GM13977 (cell line): ENCODE measurements around the gene GPC4.

Source experiments
- DNase-seq: peaks from one replicate; pipeline ENCODE4 v3.0.0; 2012; ENCODE audit warnings: low spot score
- in situ Hi-C: fragments of 300-500 bp; cut with MboI; formaldehyde crosslinking; loops from one replicate; pipeline ENCODE4 v1.12.0; 2022; ENCODE audit warnings: low sequenced_read_pairs, low pct_unique_long_range_greater_than_20kb, mixed read lengths, inconsistent platforms; ENCODE audit not compliant: unreplicated experiment
- TF ChIP-seq, protein P1 (sequence below): IDR thresholded peaks from 2 replicates; pipeline ENCODE4 v1.5.1; 2012; ENCODE audit warnings: mild to moderate bottlenecking, control low read depth; ENCODE audit not compliant: insufficient read depth; ENCODE audit errors: extremely low read depth, missing control alignments

The GPC4 gene

DNA sequence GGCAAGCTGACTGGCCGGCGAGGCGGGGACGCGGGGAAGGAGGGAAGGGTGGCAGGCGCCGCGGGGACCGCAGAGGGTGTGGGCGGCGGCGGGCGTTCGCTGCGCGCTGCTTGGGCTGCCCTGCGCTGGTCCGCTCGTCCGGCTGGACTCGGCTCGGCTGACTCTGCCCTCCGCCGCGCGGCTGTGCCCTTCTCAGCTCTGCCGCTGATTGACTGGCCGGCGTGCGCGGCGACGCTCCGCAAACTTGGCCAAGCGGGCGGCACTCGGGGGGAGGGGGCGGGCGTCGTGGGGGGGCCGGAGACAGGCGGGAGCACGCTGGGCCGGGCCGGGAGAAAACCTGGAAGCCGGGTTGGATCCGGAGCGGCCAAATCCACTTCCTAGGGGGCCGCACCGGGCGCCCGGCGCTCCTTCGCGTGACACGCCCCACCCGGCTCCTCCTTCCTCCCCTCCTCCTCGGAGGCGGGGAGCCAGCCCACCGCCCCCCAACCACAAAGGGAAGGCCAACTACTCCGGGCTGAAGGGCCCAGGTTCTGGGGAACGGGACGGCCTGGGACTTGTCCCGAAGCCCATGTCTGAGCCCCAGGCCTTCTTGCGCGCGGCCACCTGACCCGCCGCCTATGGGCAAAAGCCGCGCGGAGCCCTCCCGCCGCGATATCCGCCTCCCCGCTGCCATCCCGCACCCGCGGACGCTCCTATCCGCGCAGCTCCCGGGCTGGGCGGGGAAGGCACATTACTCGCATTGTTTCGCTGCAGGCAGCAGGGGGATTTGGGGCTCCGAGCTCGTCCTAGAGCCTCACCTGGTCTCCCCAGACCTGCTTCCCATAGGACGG, at the start of gene GPC4:
GPC4 (minus strand) TSS at position 214 of the 830 bp plus-strand sequence. CDS start 524 bp downstream, outside the sequence.
- TF ChIP-seq, protein P1, sequence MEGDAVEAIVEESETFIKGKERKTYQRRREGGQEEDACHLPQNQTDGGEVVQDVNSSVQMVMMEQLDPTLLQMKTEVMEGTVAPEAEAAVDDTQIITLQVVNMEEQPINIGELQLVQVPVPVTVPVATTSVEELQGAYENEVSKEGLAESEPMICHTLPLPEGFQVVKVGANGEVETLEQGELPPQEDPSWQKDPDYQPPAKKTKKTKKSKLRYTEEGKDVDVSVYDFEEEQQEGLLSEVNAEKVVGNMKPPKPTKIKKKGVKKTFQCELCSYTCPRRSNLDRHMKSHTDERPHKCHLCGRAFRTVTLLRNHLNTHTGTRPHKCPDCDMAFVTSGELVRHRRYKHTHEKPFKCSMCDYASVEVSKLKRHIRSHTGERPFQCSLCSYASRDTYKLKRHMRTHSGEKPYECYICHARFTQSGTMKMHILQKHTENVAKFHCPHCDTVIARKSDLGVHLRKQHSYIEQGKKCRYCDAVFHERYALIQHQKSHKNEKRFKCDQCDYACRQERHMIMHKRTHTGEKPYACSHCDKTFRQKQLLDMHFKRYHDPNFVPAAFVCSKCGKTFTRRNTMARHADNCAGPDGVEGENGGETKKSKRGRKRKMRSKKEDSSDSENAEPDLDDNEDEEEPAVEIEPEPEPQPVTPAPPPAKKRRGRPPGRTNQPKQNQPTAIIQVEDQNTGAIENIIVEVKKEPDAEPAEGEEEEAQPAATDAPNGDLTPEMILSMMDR, result no peak
- peak; percentile 36 for DNase-seq
- in situ Hi-C loops, result no loop called here

DNA sequence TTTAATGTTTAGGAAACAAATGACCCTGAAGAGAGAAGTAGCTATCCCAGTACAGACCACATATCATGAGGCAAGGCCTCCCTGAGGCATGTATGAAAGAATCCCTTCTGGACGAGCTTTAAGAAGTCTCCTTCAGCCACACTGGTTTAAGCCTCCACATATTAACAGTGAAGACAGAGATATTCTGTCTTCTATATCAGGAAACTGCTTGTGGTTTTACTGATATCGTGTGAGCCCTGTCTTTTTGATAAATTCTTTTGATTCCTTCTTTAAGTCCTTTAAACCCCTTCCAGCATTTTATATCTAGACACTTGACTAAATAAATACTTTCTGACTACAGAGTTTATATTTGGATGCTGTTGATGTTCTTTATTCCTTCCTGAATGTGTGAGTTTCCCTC, 45.9 kb upstream of the GPC4 start:
- in situ Hi-C loops, result no loop called here

DNA sequence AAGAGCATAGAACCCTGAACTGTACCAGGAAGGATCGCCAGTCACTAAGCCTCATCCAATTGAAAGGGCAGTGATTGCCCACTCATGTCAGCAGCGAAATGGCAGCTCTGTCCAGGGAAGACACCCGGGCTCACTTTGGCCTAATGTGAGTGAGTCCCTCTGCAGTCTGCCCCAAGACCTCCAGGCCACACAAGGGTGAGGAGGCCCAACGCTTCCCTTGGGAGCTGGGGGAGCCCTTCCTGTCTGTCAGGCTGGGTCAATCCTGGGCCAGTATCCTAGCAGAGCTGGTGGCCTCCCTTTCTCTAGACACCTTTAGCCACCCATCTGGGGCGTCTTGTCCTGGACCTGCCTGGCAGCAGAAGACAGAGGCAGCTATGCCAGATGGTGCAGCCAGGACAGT, 39.6 kb upstream of the GPC4 start:
- in situ Hi-C loops, result no loop called here
- TF ChIP-seq, protein P1, result no peak
- DNase-seq, result no peak

More for the DNA sequence above, 45.9 kb upstream of the GPC4 start:
- TF ChIP-seq, protein P1, result no peak
- DNase-seq, result no peak

DNA sequence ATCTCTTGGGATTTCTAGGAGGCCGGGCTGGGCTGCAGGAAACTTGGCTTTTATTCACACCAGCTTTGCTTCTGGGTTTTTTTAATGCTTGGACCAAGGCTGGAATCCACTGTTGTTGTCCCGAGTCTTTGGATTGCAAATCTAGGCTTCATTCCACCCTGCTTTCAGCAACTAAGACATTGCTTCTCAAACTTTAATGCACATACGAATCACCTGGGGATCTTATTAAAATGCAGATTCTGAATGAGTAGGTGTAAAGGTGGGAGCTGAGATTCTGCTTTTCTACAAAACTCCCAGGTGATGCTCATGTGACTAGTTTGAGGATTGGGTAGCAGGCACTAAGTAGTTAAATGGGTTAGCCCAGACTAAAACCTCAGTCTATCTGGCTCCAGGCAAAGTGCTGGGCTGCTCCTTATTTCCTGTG, 39.2 kb upstream of the GPC4 start:
- in situ Hi-C loops, result no loop called here
- DNase-seq, result no peak
- TF ChIP-seq, protein P1, result no peak

DNA sequence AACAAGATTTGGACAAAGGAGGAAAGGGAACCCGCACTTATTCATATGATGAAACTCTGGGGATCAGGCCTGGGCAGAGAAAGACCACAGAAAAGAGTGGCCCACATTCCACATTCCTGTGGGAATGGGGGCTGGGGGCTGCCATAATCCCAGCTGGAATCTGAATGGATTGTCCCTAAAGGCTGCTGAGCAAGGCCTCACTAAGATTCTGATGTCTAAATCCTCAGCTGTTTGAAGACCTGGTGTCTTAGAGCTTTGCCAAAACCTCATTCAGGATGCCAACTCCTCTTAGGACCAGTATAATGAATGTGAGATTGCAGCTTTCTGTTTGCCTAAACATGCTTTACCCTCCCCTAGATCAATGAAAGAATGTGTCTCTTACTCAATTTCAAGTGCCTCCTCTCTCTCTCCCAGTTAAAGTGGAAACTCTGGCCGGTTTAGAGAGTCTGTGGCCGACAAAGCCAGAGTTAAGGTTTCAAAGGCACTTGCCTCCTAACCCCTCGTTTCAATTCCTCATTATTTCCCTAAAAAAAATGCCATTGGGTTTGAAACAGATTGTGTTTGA, 33.3 kb upstream of the GPC4 start:
- in situ Hi-C loops, result no loop called here
- no peak for DNase-seq
- TF ChIP-seq, protein P1, result no peak

DNA sequence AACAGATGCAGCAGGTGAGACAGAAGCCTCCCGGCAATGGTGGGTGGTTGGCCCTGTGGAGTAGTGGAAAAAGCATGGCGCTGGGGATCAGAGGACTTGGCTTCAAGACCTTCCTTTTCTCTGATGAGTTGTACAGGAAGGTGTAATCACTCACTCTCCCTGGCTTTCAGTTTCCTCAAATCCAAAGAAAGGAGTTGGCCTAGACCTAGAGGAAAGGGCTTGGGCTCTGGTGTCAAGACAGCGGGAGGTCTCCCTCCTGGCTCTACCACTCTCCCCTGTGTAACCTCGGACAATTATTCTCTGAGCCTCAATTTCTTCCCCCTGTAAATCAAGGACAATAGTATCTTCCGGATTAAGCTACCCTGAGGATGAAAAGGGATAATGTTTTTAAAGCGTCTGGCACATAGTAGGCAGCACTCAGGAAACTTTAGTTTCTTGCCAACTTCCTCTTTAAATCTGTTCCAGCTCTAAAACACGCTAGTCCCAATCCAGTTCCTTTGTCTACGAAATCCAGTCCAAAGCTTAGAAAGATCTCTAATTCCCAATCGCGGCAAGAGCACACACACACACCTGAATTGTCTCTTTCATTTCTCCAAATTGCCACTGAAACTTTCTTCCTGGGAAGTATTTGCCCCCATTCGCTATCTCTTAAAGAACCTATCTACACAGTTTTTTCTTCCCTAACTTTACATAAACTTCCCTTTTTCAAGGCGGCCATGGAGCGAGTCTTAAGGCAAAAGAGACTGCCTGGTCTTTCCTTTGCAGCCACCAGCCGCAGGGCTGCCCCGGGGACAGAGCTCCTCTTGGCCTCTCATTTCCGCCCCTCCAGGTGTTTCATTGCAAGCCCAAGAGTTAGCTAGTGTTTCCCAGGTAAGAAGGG, 29.9 kb upstream of the GPC4 start:
- no peak for DNase-seq
- in situ Hi-C loops, result no loop called here
- TF ChIP-seq, protein P1, result no peak
